ENCODE results near the gene TSPAN4. TPM values are rescaled to one million over a fixed set of nuclear protein-coding genes. Genes with fewer than 3 reads are reported as not detected.

Gene TSPAN4
- total and polyA plus RNA-seq, 4 donors, result 16.5 to 38.1 (median 30.4) TPM

- Histone ChIP-seq H3K9ac (ENCODE audit: low read depth in 1 of 2, low read length in 2 of 2) (no peak overlapping the region), H3K27ac (ENCODE audit: low read depth in 1 of 2, low read length in 2 of 2) (no peak overlapping the region), H3K9me3 (ENCODE audit: control insufficient read depth in 4 of 4, low read length in 3 of 4) (no peaks in the 10 kb centered on the region), H3K27me3 (ENCODE audit: control insufficient read depth in 4 of 4, insufficient read depth in 4 of 4, low read length in 3 of 4) (no peaks in the 10 kb centered on the region), H3K36me3 (ENCODE audit: control insufficient read depth in 4 of 4, insufficient read depth in 3 of 4, low read depth in 1 of 4, low read length in 3 of 4) (peaks cover 5 to 23% (median 19%) of the 10 kb centered on the region in 4 donors), H3K4me1 (ENCODE audit: control insufficient read depth in 4 of 4, insufficient read depth in 4 of 4, low read length in 3 of 4) (peaks cover 4 to 27% (median 20%) of the 10 kb centered on the region in 4 donors), H3K4me3 (ENCODE audit: low read depth in 1 of 3, low read length in 3 of 3) (no peak overlapping the region)
- 98% methylated on average over 6 of the region's 6 CpGs for WGBS
- DNase-seq (ENCODE audit: low spot score), result no peak
- no peak for TF ChIP-seq EGR1 (IDR thresholded peaks at IDR 0.05; ENCODE audit: low read depth in 2 of 2)
- TF ChIP-seq HNF4A (conservative IDR thresholded peaks at IDR 0.05), result no peak
- no peak for TF ChIP-seq RXRA (IDR thresholded peaks at IDR 0.05)
- no peak for TF ChIP-seq YY1 (IDR thresholded peaks at IDR 0.05)
- no peak for TF ChIP-seq RAD21 (IDR thresholded peaks at IDR 0.05)
- no peak for TF ChIP-seq NR2F2 (IDR thresholded peaks at IDR 0.05)
- no peak for TF ChIP-seq SP1 (IDR thresholded peaks at IDR 0.05)
- TF ChIP-seq, protein P1, sequence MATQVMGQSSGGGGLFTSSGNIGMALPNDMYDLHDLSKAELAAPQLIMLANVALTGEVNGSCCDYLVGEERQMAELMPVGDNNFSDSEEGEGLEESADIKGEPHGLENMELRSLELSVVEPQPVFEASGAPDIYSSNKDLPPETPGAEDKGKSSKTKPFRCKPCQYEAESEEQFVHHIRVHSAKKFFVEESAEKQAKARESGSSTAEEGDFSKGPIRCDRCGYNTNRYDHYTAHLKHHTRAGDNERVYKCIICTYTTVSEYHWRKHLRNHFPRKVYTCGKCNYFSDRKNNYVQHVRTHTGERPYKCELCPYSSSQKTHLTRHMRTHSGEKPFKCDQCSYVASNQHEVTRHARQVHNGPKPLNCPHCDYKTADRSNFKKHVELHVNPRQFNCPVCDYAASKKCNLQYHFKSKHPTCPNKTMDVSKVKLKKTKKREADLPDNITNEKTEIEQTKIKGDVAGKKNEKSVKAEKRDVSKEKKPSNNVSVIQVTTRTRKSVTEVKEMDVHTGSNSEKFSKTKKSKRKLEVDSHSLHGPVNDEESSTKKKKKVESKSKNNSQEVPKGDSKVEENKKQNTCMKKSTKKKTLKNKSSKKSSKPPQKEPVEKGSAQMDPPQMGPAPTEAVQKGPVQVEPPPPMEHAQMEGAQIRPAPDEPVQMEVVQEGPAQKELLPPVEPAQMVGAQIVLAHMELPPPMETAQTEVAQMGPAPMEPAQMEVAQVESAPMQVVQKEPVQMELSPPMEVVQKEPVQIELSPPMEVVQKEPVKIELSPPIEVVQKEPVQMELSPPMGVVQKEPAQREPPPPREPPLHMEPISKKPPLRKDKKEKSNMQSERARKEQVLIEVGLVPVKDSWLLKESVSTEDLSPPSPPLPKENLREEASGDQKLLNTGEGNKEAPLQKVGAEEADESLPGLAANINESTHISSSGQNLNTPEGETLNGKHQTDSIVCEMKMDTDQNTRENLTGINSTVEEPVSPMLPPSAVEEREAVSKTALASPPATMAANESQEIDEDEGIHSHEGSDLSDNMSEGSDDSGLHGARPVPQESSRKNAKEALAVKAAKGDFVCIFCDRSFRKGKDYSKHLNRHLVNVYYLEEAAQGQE (IDR thresholded peaks at IDR 0.05), result no peak
- TF ChIP-seq, protein P2, sequence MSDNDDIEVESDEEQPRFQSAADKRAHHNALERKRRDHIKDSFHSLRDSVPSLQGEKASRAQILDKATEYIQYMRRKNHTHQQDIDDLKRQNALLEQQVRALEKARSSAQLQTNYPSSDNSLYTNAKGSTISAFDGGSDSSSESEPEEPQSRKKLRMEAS (IDR thresholded peaks at IDR 0.05), result no peak
- TF ChIP-seq, protein P3, sequence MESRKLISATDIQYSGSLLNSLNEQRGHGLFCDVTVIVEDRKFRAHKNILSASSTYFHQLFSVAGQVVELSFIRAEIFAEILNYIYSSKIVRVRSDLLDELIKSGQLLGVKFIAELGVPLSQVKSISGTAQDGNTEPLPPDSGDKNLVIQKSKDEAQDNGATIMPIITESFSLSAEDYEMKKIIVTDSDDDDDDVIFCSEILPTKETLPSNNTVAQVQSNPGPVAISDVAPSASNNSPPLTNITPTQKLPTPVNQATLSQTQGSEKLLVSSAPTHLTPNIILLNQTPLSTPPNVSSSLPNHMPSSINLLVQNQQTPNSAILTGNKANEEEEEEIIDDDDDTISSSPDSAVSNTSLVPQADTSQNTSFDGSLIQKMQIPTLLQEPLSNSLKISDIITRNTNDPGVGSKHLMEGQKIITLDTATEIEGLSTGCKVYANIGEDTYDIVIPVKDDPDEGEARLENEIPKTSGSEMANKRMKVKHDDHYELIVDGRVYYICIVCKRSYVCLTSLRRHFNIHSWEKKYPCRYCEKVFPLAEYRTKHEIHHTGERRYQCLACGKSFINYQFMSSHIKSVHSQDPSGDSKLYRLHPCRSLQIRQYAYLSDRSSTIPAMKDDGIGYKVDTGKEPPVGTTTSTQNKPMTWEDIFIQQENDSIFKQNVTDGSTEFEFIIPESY (IDR thresholded peaks at IDR 0.05), result no peak
- TF ChIP-seq TAF1 (conservative IDR thresholded peaks at IDR 0.05), result no peak
- TF ChIP-seq FOXA2 (IDR thresholded peaks at IDR 0.05), result no peak
- no peak for TF ChIP-seq HNF4G (IDR thresholded peaks at IDR 0.05)
- TF ChIP-seq GABPA (IDR thresholded peaks at IDR 0.05 in 1 of 2, conservative IDR thresholded peaks at IDR 0.05 in 1 of 2), result no peak
- no peak for TF ChIP-seq ATF3 (IDR thresholded peaks at IDR 0.05)
- TF ChIP-seq CTCF (IDR thresholded peaks at IDR 0.05; ENCODE audit: low read depth, low read length, missing input control), result no peak
- TF ChIP-seq FOXA1 (IDR thresholded peaks at IDR 0.05), result no peak
- TF ChIP-seq JUND (IDR thresholded peaks at IDR 0.05), result no peak
Observed at GRCh38 chr11:813072-813455, 29.6 kb upstream of the TSPAN4 start.
